ENCODE measurements around the gene DDX56. TPM values are rescaled to one million over a fixed set of nuclear protein-coding genes. Genes with fewer than 3 reads are reported as not detected.
A peak's percentile ranks its signal among the peaks of the same experiment; 100 is the strongest.

DDX56 gene
- total and polyA plus RNA-seq, 2 of the 13 experiments (the other 11 are each of a cell fraction or from before 2014, with no cell fraction given), result 82.6 to 120 TPM

GRCh38 chr7:44587843-44588711, 14.4 kb upstream of the DDX56 start (continued):
- 0 out of 2 replicates have a peak, but pooled peaks have one; percentile 26 for TF ChIP-seq ZNF770 (CRISPR knock-in tag; IDR thresholded peaks at IDR 0.05)
- TF ChIP-seq BCLAF1 (IDR thresholded peaks at IDR 0.05), result no peak
- no peak for TF ChIP-seq DMTF1 (CRISPR knock-in tag; IDR thresholded peaks at IDR 0.05)
- TF ChIP-seq ZFAT (CRISPR knock-in tag; conservative IDR thresholded peaks at IDR 0.05), result no peak
- no peak for TF ChIP-seq POGK (CRISPR knock-in tag; conservative IDR thresholded peaks at IDR 0.05)
- 0 out of 2 replicates have a peak, but pooled peaks have one; percentile 25 for TF ChIP-seq RAD21 (CRISPR knock-in tag; IDR thresholded peaks at IDR 0.05)
- TF ChIP-seq HNRNPL (IDR thresholded peaks at IDR 0.05; ENCODE audit: low read depth, low read length), result no peak
- no peak for TF ChIP-seq MAF1 (CRISPR knock-in tag; IDR thresholded peaks at IDR 0.05; ENCODE audit: borderline replicate concordance)
- TF ChIP-seq ZNF710 (CRISPR knock-in tag; IDR thresholded peaks at IDR 0.05; ENCODE audit: borderline replicate concordance), result no peak
- no peak for TF ChIP-seq ZNF264 (CRISPR knock-in tag; IDR thresholded peaks at IDR 0.05)
- no peak for TF ChIP-seq ZNF704 (CRISPR knock-in tag; IDR thresholded peaks at IDR 0.05; ENCODE audit: borderline replicate concordance)
- TF ChIP-seq WIZ (CRISPR knock-in tag; IDR thresholded peaks at IDR 0.05), result no peak
- no peak for TF ChIP-seq ZNF776 (CRISPR knock-in tag; IDR thresholded peaks at IDR 0.05)
- TF ChIP-seq DMAP1 (CRISPR knock-in tag; IDR thresholded peaks at IDR 0.05), result no peak

Data from HepG2 (cell line).